ENCODE data around the gene PPHLN1. TPM values are rescaled to one million over a fixed set of nuclear protein-coding genes. Genes with fewer than 3 reads are reported as not detected.

Gene PPHLN1
- total RNA-seq, 6 experiments from 2014 or later = 15.8 to 33.0 (median 21.5) TPM

DNA sequence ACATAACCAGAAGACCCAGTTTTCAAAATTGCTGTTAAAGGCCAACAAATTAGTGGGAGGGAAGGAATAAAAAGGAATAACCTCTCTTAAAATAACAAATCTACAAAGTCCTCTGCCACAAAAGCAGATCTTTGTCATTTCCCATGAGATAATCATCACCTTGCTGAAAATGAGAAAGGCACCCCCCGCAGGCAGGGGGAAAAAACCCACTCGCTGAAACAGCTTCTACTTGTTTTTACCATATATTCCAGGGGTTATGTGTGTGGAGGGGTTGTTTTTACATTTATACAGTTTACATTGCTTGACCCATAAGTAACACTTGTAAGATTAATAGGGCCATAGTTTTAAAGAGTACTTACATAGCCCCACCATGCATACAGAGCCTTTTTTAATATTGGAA lies 132.6 kb downstream of the PPHLN1 start:
- no peak for TF ChIP-seq POLR2A (IDR thresholded peaks at IDR 0.05)
- TF ChIP-seq, protein P1, sequence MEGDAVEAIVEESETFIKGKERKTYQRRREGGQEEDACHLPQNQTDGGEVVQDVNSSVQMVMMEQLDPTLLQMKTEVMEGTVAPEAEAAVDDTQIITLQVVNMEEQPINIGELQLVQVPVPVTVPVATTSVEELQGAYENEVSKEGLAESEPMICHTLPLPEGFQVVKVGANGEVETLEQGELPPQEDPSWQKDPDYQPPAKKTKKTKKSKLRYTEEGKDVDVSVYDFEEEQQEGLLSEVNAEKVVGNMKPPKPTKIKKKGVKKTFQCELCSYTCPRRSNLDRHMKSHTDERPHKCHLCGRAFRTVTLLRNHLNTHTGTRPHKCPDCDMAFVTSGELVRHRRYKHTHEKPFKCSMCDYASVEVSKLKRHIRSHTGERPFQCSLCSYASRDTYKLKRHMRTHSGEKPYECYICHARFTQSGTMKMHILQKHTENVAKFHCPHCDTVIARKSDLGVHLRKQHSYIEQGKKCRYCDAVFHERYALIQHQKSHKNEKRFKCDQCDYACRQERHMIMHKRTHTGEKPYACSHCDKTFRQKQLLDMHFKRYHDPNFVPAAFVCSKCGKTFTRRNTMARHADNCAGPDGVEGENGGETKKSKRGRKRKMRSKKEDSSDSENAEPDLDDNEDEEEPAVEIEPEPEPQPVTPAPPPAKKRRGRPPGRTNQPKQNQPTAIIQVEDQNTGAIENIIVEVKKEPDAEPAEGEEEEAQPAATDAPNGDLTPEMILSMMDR (IDR thresholded peaks at IDR 0.05) = no peak
- no peaks in the 10 kb centered on the region for H3K36me3 ChIP-seq
- no peak overlapping the region for H3K4me3 ChIP-seq
- no peak for DNase-seq
- WGBS (ENCODE audit: insufficient coverage, low coverage, low lambda C conversion rate, missing lambda C conversion rate) = 91% methylated on average over 2 of the region's 2 CpGs
- intact Hi-C loops (cut with DNase I) = no loop called here
- ATAC-seq = no peak
- no peaks in the 10 kb centered on the region for H3K4me1 ChIP-seq
- H3K27ac ChIP-seq = no peak overlapping the region
- H3K9me3 ChIP-seq = no peaks in the 10 kb centered on the region
- H3K27me3 ChIP-seq = no peaks in the 10 kb centered on the region

DNA sequence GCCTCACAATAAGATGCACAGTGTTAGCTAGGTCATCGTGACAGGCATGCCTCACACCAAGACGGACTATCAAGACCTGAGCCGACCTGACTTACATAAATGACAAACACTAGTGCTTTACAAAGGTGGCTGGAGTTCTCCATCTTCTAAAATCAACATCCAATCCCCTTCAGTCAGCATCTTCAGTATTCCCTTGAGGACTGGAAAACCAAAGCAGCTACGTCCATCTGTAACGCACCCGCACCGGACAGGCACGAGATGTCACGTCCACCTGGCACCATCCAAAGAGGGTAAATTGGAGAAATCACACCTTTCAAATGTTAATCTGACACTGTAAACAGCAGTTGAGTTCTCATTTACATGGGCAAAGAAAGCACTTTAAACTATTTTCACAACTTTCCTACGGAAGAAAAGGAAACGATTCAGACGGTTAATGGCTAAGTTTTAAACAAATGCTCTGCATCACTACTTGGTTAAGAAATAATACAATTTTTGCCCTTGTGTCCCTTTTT lies 133.4 kb downstream of the PPHLN1 start:
- Histone ChIP-seq H3K4me1 (no peaks in the 10 kb centered on the region), H3K27me3 (no peaks in the 10 kb centered on the region), H3K4me3 (no peak overlapping the region), H3K9me3 (no peaks in the 10 kb centered on the region), H3K36me3 (no peaks in the 10 kb centered on the region), H3K27ac (no peak overlapping the region)
- intact Hi-C loops (cut with DNase I) = no loop called here
- DNase-seq (no peak), ATAC-seq (no peak)
- TF ChIP-seq, protein P1 (IDR thresholded peaks at IDR 0.05) = no peak
- TF ChIP-seq POLR2A (IDR thresholded peaks at IDR 0.05) = no peak
- 85% methylated on average over 9 of the region's 12 CpGs for WGBS (ENCODE audit: insufficient coverage, low coverage, low lambda C conversion rate, missing lambda C conversion rate)

DNA sequence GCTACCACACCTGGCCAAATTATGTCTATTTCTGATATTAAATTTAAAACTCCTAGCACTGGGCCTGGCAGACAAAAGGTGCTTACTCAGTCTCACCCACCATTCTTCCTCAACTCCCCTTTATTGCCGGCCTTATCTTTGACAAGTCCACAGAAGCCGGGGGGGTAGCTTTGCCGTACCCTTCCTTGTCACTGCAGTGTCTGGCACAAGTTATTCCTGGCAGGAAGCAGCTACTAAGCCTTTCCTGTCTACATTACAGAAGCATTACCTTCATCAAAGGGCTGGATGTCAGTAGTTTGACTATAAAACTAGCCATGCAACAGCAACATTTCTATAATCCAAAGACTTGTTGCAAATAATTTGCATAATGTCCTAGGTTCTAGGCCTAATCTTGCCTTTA lies 136.5 kb downstream of the PPHLN1 start:
- TF ChIP-seq, protein P1 (IDR thresholded peaks at IDR 0.05) = no peak
- no peak for TF ChIP-seq POLR2A (IDR thresholded peaks at IDR 0.05)
- Histone ChIP-seq H3K27me3 (no peaks in the 10 kb centered on the region), H3K36me3 (no peaks in the 10 kb centered on the region), H3K4me1 (no peaks in the 10 kb centered on the region), H3K27ac (no peak overlapping the region), H3K4me3 (no peak overlapping the region), H3K9me3 (no peaks in the 10 kb centered on the region)
- intact Hi-C loops (cut with DNase I) = no loop called here
- no peak for ATAC-seq
- 68% methylated on average over 3 of the region's 3 CpGs for whole genome bisulfite sequencing (ENCODE audit: insufficient coverage, low coverage, low lambda C conversion rate, missing lambda C conversion rate)
- no peak for DNase-seq

DNA sequence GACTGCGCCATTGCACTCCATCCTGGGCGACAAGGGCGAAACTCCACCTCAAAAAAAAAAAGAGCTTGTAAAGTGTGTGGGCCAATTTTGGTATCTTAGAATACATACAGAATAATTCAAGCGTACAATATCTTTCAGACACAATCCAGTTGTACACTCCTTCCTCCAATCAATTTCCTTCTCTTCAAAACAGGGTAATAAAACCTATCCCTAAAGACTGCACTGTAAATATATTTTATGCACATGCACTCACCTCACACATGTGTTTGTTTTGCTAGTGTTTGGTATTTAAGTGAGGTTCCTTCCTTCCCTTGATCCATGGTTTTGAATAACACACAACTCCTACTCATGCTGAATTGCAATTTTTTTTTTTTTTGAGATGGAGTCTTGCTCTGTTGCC lies 137.7 kb downstream of the PPHLN1 start:
- DNase-seq (no peak), ATAC-seq (no peak)
- 93% methylated on average over 4 of the region's 4 CpGs for WGBS (ENCODE audit: insufficient coverage, low coverage, low lambda C conversion rate, missing lambda C conversion rate)
- H3K36me3 ChIP-seq = no peaks in the 10 kb centered on the region
- intact Hi-C loops (cut with DNase I) = no loop called here
- no peak for TF ChIP-seq POLR2A (IDR thresholded peaks at IDR 0.05)
- TF ChIP-seq, protein P1 (IDR thresholded peaks at IDR 0.05) = no peak
- no peaks in the 10 kb centered on the region for H3K9me3 ChIP-seq
- H3K27me3 ChIP-seq = no peaks in the 10 kb centered on the region
- no peaks in the 10 kb centered on the region for H3K4me1 ChIP-seq
- no peak overlapping the region for H3K4me3 ChIP-seq
- H3K27ac ChIP-seq = no peak overlapping the region

DNA sequence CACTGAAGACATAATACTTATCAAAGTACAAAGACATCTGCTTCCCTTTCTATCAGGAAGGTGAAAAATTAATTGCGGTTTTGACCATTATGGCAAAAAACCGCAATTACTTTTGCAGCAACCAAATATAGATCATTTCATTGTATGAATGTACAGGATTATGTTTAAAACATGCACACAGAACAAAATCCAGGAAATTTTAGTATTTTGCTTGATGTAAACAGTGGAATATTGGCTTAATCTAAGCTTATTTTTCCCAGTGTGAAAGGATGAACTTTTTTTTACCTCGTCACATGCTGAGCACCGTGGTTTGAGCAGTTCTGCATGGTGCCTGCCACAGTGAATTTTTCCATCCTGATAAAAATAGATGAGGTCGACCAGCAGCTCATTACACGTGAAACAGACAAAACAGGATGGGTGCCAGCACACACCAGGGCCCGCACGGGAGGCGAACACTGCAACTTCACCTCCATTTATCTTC lies 142.4 kb downstream of the PPHLN1 start:
- Histone ChIP-seq H3K4me3 (no peak overlapping the region), H3K27me3 (no peaks in the 10 kb centered on the region), H3K36me3 (no peaks in the 10 kb centered on the region), H3K27ac (no peak overlapping the region), H3K9me3 (no peaks in the 10 kb centered on the region), H3K4me1 (no peaks in the 10 kb centered on the region)
- WGBS (ENCODE audit: insufficient coverage, low coverage, low lambda C conversion rate, missing lambda C conversion rate) = 33% methylated on average over 9 of the region's 9 CpGs
- intact Hi-C loops (cut with DNase I) = no loop called here
- ATAC-seq = no peak
- no peak for DNase-seq
- TF ChIP-seq, protein P1 (IDR thresholded peaks at IDR 0.05) = no peak
- TF ChIP-seq POLR2A (IDR thresholded peaks at IDR 0.05) = no peak
